Globus pallidus (tissue), 1 donor: Measurements from ENCODE around the gene SERGEF.

Source experiments
- DNase-seq: peaks from one replicate; pipeline ENCODE4 v3.0.0-alpha.2; 2015; ENCODE audit warnings: low spot score

The SERGEF gene

GRCh38 chr11:17750013-17750800, 262.6 kb downstream of the SERGEF start:
- no peak for DNase-seq

GRCh38 chr11:17748761-17749721, 263.8 kb downstream of the SERGEF start:
- no peak for DNase-seq

GRCh38 chr11:17748044-17748443, 264.8 kb downstream of the SERGEF start:
- no peak for DNase-seq

GRCh38 chr11:17747131-17747955, 265.5 kb downstream of the SERGEF start:
- no peak for DNase-seq

- no peak for DNase-seq
Observed at GRCh38 chr11:17746096-17746495, 266.8 kb downstream of the SERGEF start.

GRCh38 chr11:17745023-17745772, 267.6 kb downstream of the SERGEF start:
- no peak for DNase-seq

GRCh38 chr11:17744151-17744940, 268.5 kb downstream of the SERGEF start:
- no peak for DNase-seq

GRCh38 chr11:17743808-17744119, 269.1 kb downstream of the SERGEF start:
- no peak for DNase-seq

GRCh38 chr11:17743026-17743807, 269.6 kb downstream of the SERGEF start:
- DNase-seq = no peak

- DNase-seq = no peak
Observed at GRCh38 chr11:17742019-17742418, 270.8 kb downstream of the SERGEF start.

GRCh38 chr11:17741487-17741886, 271.4 kb downstream of the SERGEF start:
- no peak for DNase-seq

- no peak for DNase-seq
Observed at GRCh38 chr11:17740649-17741235, 272.1 kb downstream of the SERGEF start.

GRCh38 chr11:17739945-17740338, 272.9 kb downstream of the SERGEF start:
- no peak for DNase-seq

- no peak for DNase-seq
Observed at GRCh38 chr11:17738151-17738973, 274.5 kb downstream of the SERGEF start.
